Measurements from ENCODE around the gene DNAI2.
A peak's percentile ranks its signal among the peaks of the same experiment; 100 is the strongest.

DNAI2 gene, protein sequence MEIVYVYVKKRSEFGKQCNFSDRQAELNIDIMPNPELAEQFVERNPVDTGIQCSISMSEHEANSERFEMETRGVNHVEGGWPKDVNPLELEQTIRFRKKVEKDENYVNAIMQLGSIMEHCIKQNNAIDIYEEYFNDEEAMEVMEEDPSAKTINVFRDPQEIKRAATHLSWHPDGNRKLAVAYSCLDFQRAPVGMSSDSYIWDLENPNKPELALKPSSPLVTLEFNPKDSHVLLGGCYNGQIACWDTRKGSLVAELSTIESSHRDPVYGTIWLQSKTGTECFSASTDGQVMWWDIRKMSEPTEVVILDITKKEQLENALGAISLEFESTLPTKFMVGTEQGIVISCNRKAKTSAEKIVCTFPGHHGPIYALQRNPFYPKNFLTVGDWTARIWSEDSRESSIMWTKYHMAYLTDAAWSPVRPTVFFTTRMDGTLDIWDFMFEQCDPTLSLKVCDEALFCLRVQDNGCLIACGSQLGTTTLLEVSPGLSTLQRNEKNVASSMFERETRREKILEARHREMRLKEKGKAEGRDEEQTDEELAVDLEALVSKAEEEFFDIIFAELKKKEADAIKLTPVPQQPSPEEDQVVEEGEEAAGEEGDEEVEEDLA

DNA sequence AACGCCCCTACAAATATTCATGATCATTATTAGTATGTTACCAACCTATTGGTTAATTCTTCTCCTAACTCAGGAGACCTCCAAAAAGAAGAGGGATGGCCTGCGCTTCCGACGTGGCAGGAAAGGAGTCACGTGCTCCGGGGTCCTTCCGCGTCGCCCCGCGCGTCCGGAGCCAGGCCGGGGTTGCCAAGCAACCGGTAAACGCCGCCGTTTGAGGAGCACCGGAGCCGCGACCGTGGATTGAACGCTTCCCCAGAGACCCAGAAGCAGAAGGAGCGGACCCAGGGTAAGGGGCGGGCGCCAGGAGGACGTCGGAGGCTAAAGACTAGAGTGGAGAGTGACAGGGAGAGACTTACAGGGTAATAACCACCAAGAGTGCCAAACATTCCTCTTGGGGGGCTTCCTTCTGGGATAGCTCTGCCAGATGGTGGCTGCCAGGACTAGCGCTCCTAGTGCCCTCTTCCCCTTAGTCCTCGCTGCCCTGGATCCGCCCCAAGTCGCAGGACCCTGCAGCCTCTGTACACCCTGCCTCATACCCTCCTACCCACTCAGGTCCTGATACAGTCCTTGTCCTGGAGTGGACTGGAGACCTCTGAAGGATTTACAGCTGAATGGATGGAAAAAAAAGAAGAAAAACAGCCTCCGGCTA, at the start of gene DNAI2:
Gene DNAI2 (plus strand): TSS at position 175 of the 649 bp plus-strand sequence. CDS start 7,584 bp downstream, outside the sequence.
- DNase-seq, result peak; percentile 26

DNA sequence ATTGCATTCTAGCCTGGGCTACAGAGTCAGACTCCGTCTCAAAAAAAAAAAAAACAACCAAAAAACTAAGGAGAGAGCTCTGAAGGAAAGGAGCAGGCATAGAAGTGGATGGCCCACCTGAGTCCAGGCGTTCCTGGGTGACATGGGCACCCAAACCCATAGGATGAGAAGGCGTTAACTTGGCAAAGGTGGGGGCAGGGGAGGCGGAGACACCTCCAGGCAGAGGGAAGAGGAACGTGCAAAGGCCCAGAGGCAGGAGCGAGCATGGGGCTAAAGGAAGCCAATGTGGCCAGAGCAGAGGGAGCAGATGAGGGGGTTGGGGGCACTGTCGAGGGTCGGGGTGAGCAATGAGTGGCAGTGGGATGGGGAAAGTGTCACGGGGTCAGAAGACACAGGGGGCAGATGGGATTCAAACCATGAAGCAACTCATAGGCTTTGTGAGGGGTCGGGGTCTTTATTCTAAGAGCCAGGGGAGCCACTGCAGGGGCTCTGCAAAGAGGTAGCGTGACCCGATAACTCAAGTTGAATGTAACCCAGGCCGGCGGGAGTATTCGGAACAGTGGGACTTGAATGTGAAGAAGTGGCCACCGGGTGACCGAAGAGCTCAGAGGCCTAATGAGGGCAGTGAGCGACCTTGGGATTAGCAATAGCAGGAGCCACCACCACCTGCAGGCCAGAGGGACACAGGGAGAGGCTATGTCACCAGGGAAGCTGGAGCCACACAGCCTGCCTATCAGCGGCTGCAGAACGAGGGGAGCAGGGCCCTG, 48.9 kb upstream of the DNAI2 start:
- DNase-seq, result no peak

DNA sequence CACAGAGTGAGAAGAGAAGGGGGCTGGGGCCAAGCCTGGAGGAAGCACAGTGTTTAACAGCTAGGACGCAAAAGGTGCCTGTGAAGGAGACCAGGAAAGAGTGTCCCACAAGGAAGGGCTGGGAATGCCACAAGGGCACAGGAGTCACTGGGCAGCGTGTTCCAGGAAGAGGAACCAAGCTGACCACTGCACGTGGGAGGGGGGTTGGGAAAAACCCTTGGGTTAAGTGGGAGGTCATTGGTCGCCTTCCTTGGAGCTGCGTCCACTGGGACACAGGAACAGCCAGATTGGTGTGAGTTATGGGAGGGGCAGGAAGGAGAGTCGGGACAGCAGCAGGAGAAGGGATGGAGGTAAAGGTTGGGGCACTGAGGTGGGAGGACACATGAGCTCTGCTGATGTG, 47.8 kb upstream of the DNAI2 start:
- DNase-seq, result no peak

DNA sequence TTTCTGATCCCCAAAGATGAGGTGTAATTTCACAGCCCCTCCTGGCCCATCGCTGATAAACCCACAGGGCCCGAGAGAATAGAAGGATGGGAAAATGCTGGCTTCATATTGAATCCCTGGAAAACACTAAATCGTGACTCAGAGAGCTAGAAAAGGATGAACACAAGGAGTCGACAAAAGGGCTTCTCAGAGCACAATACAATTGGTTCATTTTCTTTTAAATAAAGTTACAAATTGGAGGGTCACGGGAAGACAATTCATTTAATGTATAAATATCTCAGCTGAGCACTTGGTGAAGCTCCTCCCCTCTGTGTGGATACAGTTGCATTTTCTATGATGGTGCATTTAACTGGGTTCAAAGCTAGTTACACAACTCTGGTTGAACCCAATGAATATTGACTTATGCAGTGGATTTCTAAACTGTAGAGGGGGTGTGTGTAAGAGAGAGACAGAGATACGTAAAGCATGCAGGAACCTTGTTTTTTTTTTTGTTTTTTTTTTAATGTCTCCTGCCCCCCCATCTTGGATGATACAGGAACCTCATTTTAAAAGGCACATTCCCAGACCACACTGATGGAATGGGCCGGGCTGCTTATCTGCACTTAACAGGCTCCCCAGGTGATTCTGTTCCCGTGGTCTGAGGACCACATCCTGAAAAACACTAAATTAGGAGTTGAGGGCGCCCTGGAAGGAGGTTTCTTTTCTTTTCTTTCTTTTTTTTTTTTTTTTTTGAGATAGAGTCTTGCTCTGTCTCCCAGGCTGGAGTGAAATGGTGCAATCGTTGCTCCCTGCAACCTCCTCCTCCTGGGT, 46.6 kb upstream of the DNAI2 start:
- DNase-seq, result no peak

DNA sequence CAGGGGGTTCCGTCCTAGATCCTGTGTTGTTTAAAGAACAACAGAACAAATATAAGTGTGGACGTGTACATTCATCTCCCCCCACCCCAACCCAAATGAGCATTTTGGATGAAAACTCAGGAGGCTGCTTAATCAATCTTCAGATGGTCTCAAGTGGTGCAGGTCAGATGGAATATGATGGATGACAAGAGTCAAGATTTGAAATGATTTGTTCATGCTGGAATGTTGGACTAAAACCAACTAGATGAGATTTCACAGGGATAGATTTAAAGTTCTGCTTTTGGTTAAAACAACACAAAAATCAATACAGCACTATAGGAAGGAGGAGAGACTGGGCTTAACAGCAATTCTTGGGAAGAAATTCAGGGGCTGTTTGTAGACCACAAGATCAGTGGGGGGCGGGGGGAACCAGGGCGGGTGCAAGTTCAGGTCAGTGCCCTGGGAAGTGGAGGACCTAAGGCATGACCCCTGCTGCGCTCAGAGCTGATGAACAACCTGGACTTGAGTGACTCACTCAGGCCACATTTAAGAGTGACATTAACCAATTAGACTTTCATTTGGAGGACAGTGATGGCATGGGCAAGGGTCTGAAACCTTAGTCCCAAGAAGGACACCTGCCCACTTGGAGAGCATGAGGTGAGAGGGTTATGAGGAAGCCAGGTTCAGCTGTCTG, 45.6 kb upstream of the DNAI2 start:
- DNase-seq, result no peak

DNA sequence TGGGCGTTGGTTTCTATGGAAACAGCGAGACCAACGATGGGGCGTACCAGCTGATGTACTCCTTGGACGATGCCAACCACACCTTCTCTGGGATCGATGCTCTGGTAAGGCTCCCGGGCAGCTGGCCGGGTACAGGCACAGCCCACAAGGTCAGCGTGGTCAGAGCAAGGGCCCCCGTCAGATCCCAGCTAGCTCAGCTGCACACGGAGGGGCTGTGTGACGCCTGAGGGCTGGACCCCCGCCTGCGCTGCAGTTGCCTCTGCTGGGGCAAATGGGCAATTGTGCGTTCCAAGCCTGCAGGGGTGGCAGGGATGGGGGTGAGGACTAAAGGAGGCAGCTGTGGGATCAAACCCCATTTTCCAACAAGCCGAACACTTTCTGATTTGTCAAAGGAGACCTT, 43.1 kb upstream of the DNAI2 start:
- DNase-seq, result no peak

DNA sequence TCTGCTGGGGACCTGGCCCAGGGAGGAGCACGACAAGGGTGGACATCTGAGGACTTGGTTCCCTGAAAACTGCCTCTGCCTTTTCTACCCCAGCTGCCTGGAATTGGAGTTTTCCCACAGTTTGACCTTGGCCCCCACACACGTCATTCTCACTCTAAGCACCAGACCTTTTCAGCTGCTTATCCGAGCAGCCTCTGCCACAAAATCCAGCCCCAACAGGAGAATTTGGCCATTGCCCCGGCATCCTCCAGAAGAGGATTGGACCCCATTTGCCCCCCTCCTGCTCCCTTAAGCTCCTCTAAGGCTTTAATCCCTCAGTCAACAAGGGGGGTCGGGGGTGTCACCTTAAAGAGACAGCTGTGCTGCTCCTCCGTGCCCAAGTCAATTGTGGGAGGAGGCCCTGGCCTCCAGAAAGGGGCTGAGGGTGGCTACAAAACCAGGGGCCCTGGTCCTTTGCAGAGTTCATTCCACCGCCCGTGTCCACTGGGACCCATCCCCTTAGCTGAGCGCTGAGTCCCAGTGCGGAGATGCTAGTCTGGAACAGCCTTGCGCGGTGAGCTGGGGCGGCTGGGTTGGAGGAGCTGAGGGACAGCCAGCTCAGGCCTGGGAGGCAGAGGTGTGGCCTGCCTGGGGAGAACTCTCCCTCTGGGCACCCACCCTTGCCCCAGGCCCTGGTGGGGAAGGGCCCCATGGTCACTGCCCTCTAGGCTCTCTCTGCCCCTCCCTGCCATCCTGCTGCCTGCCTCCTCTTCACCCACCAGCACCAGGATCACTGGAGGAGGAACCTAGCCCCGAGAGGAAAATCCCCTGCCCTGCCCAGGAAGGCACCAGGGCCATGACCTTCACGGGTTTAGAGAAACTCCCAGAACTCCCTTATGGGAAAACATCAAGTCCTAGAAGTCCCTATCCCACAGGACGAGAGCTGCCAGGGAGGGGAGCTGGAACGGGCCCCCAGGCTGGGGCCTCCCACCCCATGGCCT, 41.8 kb upstream of the DNAI2 start:
- no peak for DNase-seq

DNA sequence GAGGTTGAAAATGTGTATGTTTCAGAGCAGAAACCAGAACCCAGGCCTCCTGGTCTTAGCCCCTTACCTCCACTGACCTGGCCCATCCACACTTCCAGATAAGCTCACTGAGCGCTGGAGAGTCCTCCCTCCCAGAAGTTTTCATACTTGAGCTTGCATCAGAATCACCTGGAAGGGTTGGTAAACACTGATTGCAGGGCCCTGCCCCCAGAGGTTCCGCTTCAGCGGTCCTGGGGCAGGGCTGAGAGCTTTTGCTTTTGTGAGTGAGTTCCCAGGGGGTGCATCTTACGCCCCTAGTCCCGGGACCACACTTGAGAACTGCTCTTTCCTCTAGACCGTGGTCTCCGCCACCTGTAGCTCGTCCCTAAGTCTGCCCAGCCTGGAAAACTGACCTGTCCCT, 40.1 kb upstream of the DNAI2 start:
- no peak for DNase-seq

DNA sequence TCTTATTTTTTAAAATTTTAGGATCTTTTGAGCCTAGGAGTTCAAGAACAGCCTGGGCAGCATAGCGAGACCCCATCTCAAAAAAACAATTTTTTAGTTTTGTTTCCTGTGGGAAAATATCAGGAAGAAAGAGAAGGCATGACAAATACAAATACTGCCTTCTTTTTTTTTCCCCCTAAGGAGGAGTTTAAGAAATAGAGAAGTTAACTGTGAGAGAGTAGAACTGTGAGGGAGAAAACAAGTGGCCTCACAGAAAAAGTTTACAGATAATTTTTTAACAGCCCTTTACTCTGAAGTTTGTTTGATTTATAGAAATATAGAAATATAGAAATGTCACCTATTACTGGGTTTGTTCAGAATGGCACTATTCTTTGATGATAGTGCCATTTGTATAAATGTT, 39.5 kb upstream of the DNAI2 start:
- no peak for DNase-seq

DNA sequence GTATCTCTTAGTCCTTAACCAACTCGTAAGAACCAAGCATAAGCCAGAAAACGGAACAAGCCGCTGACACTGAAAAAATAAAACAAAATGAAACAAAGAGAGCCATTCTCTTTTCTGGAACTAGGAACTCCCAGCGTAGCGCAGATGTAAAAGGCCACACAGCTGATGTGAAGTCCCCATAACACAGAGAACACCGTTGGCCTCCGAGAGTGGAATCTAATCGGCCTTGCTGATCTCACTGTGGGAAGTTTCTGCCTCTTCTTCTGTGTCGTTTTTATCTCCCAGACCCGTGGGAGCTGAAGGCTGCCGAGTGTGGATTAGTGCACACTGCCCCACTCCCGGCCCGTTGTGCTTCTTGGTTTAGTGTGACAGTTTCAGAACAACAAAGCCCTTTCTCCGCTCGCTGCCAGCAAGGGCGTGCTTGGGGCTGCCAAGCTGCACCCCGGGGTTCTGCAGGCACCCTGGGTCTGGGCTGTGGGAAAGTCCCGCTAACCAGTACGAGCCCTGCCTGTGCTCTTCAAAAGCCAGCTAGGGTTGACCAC, 38.9 kb upstream of the DNAI2 start:
- no peak for DNase-seq

DNA sequence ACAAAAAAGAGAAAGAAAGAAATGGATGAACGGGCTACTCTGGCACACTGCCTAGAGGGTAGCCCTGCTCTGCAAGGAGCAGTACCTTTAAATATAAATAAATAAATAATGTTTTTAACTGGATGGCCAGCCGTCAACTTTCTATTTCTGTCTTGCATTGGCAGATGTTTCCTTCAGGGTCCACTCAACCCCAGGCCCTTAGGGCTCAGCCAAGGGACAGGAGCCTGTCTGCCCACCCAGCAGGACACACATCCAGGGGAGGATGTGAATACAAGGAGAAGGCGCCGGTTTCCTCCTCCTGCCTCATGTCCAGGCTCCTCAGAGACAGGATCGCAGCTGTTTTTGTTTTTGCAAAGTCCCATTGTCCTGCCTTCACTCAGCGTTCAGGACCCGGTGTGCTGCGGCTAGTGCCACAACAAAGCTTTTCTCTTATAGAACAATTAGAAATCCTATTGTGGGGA, 38.1 kb upstream of the DNAI2 start:
- no peak for DNase-seq

DNA sequence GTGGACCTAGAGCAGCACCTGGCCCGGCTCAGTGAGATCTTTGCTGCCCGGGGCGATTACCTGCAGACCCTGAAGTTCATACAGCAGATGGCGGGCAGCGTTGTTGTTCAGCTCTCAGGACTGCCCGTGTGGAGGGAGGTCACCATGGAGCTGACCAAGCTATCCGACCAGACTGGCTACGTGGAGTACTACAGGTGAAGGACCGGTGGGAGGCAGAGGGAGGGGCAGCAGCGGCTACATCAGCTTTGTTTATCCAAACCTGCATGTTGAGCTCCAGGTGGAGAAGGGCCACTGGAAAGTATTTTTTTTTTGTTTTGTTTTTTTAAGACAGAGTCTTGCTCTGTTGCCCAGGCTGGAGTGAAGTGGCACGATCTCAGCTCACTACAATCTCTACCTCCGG, 36.7 kb upstream of the DNAI2 start:
- no peak for DNase-seq

DNA sequence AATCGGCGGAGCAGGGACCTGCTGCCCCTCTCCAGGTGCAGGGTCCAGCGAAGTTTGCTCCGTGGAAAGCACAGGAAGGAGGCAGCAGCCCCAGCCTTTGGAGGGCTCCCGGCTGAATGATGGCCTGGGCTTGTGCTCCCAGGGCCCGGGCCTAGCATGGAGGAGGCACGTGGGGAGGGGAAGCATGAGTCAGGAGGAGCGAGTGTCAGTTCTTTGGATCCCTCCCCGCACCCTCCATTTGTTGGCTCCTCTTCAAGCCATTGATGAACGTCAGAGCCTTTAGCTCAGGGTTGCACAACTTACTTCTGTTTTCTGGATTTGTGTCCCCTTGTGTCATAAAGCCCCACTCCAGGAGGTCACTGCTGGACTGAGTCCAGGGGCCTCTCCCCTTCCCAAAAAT, 34.9 kb upstream of the DNAI2 start:
- no peak for DNase-seq

DNA sequence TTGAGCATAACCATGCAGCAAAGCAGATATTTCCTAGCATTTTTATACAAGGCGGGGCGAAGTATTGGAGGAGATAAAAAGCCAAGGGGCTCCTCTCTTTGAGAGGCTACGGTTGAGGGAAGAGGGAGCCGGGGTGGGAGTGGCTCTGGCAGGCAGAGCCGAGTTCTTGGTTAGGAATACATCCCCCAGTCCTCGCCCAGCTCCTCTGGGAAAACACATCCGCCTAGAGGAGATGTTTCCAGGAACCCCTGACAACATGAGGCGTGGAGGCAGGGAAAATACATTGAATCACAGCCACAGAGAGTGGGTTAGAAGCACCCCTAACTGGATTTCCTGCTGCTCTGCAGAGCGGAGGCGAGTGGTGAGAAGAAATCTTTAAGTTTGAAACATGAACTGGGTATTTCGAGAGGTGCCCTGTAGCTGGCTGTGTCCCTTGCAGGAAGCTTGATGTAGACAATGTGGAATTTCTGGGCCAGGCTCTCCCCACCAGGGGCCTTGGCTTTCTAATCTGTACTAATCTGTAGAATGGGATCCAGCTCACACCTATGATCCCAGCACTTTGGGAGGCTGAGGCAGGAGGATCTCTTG, 33.3 kb upstream of the DNAI2 start:
- DNase-seq, result no peak

DNA sequence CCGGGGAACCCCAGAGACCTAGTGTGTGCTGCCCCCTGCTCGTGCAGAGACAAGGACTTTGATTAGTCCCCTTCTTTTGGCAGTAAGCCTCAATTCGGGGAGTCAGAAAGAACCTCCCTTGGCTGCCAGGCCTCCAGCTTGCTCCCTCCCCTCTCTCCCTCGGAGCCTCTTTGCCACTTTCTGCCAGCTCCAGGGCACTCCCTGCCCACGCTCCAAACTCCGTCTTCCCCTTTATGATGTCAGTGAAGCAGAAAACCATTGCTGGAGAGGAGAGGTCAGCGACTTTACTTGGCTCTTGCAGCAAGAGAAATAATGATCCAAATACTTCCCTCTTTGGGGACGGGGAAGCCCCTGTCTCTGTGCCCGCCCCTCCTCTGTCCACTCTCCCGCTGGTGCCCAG, 32.6 kb upstream of the DNAI2 start:
- DNase-seq, result no peak

DNA sequence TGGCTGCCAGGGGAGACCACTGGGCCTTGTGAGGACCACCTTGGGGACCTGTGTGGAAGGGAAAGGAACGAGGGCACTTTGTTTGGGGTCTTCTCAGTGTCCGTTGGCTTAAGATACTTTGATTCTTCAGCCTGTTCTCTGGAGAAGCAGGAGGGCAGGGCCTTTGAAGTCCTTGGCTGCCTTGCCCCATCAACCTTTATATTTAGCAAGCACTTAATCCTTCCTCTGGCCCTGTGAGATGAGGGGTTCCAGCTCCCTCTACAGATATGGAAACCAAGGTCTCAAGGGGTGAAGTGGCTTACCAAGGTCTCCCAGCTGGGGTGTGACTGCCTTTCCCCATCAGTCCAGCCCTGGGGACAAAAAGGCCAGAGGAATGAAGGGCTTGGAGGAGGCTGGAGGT, 32.2 kb upstream of the DNAI2 start:
- DNase-seq, result no peak

DNA sequence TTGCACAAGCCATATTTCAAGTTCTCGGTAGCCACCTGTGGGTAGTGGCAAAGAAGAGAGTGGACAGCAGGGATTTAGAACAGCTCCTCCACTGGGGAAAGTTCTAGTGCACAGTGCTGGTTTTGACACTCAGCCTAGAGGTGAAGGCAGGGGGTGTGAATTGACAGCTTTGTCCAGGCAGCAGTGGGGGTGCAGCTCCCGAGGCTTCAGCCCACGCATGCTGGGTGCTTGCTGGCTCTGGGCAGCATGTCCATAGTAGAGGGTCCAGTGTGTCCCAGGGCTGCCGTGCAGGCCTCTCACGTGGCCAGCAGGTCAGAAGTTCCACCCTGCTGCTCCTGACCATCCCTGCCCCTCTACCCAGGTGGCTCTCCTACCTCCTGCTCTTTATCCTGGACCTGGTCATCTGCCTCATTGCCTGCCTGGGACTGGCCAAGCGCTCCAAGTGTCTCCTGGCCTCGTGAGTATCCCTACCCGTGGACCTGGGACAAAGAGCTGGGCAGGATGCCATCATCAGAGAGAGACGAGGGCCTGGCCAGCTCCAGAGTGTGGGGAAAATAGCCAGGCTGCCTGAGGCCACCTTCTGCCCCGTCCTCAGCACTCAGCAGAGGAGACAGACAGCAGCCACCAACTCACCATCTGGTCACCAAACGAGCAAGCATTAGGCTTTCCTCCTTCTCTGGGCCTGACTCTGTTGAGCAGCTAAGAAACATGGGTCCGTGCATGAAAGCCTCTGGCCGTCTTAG, 30.9 kb upstream of the DNAI2 start:
- DNase-seq, result no peak

DNA sequence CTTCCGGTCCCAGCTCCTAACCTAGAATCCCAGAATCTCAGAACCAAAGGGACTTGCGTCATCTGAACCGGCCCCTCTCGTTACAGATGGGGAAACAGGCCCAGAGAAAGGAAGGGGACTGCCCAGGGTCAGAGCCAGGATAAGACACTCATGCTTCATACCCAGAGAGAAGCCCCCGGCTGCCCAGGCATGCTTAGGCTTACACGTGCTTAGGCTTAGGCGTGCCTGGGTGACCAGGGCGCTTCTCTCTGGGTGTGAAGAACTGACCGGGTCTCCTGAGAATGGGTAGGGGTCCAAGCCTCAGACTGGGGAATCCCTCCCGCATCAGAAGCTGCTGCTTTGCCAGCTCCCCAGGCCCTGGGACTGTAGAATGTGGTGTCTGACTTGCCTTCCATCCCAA, 29.9 kb upstream of the DNAI2 start:
- DNase-seq, result no peak

DNA sequence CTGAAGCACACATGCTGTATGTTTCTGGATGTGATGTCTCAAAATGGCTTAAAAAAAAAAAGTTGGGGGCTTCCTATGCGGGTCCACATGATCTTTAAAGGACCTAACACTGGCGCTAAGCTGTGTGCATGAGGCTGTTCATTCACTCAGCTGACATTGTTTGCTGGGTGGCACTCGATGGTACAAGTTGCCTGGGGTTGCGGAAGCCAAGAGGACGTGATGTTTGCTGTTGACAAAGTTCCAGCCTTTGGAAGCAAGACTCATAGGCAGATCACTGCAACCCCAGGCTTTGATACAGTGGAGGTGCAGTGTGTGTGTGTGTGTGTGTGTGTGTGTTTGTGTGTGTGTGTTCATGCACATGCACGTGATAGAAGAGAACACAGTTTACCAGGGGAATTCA, 29.5 kb upstream of the DNAI2 start:
- no peak for DNase-seq

All from activated gamma-delta T cell treated with Interleukin-2 at 50 U/mL for 16 hours (primary cell).